Fibroblast of peridontal ligament (primary cell): ENCODE data around the gene PARP2.

Source experiments
- DNase-seq: peaks from one replicate; pipeline ENCODE4 v3.0.0-alpha.2; 2010; ENCODE audit errors: extremely low read depth

Gene PARP2

DNA sequence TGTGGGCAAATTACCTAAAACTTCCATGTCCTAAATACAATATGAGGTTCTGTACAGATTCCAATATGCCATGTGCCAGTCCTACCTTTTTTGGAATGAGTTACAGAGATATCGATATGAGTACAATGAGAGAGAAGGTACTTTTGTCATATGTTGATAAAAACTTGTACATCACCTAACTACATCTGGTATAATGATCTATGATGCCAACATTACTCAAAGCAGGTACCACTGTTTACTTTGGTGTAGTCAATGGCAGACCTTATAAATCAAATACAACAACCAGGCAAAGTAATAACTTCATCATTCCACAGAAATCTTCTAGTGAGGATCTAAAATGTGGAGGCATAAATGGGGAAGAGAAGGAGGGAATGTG lies 57.1 kb downstream of the PARP2 start:
- no peak for DNase-seq

DNA sequence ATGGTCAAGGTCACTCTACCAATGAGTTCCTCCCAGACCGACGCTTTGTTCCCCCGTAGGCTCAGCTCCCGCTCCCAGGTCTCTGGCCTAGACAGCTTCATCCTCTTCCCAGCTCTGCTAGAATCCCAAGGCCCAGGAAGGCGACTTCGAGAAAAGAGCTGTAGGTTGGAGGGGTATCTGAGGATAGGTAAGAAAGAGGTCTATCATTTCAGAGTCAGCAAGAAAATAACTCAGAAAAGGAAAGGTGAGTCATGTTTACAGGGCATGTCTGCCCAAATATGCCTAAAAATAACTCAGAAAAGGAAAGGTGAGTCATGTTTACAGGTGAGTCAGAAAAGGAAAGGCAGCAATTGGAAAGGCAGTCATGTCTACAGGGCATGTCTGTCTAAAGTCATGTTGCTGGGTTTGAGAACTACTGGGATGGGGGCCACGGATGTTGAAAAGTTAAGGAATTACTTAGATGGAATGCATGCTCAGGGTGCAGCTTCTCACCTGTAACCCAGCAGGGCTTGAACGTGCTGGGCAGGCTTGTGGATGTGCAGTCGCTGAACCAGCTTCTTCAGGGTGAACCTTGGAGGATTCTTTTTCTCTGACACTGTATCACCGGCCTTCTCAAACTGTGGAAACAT lies 57.6 kb downstream of the PARP2 start:
- no peak for DNase-seq

DNA sequence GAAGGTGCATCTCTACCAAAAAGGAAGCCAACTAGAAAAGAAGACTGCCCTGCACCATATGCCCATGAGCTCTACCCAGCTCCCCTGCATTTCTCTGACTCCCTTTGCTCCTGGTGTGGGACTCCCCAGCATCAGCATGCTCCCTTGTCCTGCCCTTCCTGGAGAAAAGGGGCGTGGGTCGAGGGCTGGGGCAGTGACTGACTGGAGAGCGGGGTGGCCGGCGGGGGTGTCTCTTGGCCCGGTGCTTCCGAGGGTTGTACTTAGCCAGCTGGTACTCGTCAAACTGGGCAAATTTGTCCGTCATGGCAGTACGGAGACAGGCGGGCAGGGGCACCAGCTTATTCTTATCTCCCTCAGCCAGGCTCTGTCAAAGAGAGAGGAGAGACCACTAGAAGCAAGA lies 60.1 kb downstream of the PARP2 start:
- no peak for DNase-seq
